Endothelial cell of umbilical vein (primary cell): Measurements from ENCODE around the gene OSBPL8. TPM values are rescaled to one million over a fixed set of nuclear protein-coding genes. Genes with fewer than 3 reads are reported as not detected.

Experiments
- BruUV-seq: library from RNA; stranded (reverse); fragments of 400-500 nt; replicated peaks from 2 replicates; lab custom pipeline; 2021; lab: Mats Ljungman, UMichigan
- CTCF ChIA-PET: fragments of 300-600, 350-600 bp; sonication (Branson Sonifier 250); formaldehyde crosslinking; loops from one replicate; lab custom pipeline; 2021; ENCODE audit warnings: antibody characterized with exemption, inconsistent platforms; lab: Charles Lee
- POLR2A ChIA-PET: fragments of 300-600, 350-600 bp; sonication (Branson Sonifier 250); formaldehyde crosslinking; loops from one replicate; lab custom pipeline; 2021; ENCODE audit warnings: antibody characterized with exemption, inconsistent platforms; lab: Charles Lee
- DNase-seq: peaks from one replicate; pipeline ENCODE4 v3.0.0-alpha.2; 2011; ENCODE audit warnings: low read depth, low spot score
- FAIRE-seq: peaks from 2 replicates; lab custom pipeline; 2011; peaks lifted over from hg19 to GRCh38; lab: Jason Lieb, UNC
- H2AFZ ChIP-seq: 2 replicates; pipeline ENCODE4 v1.6.0; 2012; ENCODE audit warnings: low read depth, low read length, control low read depth, inconsistent platforms
- H3K27ac ChIP-seq: 2 replicates; pipeline ENCODE4 v1.5.1; 2011; ENCODE audit warnings: low read depth, mild to moderate bottlenecking, control low read depth, low read length, moderate library complexity; ENCODE audit not compliant: insufficient read depth
- H3K27me3 ChIP-seq, 2 experiments: 2 replicates each; pipeline versions ENCODE4 v1.6.0 to v1.6.1; 2011; ENCODE audit warnings: low read length in 2 of 2, mixed read lengths in 1 of 2; ENCODE audit not compliant: control insufficient read depth in 2 of 2, insufficient read depth in 2 of 2
- H3K36me3 ChIP-seq, 2 experiments: 2 replicates in 1 of 2; 3 replicates in 1 of 2; pipeline ENCODE4 v1.5.1; 2011; ENCODE audit warnings: low read length in 2 of 2, mild to moderate bottlenecking in 1 of 2, moderate library complexity in 1 of 2; ENCODE audit not compliant: control insufficient read depth in 2 of 2, insufficient read depth in 2 of 2; ENCODE audit errors: extremely low read depth in 1 of 2
- H3K4me1 ChIP-seq: 3 replicates; pipeline ENCODE4 v1.5.1; 2011; ENCODE audit warnings: mild to moderate bottlenecking, low read length; ENCODE audit not compliant: control insufficient read depth, insufficient read depth; ENCODE audit errors: extremely low read depth
- H3K4me2 ChIP-seq: 2 replicates; pipeline ENCODE4 v1.6.1; 2011; ENCODE audit warnings: low read length, control low read depth, mixed read lengths; ENCODE audit not compliant: insufficient read depth
- H3K4me3 ChIP-seq, 3 experiments: fragments of 200-600 bp in 1 of 3; sonication (generic), shearing (Covaris generic) in 1 of 3; replicated peaks in 1 of 3; 2 replicates each; pipeline ENCODE4 v1.5.1; 2011 to 2016; ENCODE audit warnings: control low read depth in 3 of 3, low read length in 3 of 3, mild to moderate bottlenecking in 2 of 3, inconsistent platforms in 1 of 3, low read depth in 1 of 3, moderate library complexity in 1 of 3; ENCODE audit not compliant: insufficient read depth in 1 of 3
- H3K79me2 ChIP-seq: 2 replicates; pipeline ENCODE4 v1.6.0; 2012; ENCODE audit warnings: low read length, inconsistent platforms; ENCODE audit not compliant: control insufficient read depth, insufficient read depth
- H3K9ac ChIP-seq: replicated peaks from 2 replicates; pipeline ENCODE3; 2011; ENCODE audit warnings: low read length, control low read depth; ENCODE audit not compliant: insufficient read depth; ENCODE audit errors: extremely low read depth
- H3K9me1 ChIP-seq: replicated peaks from 3 replicates; pipeline ENCODE4 v1.6.0; 2011; ENCODE audit warnings: mild to moderate bottlenecking, low read length; ENCODE audit not compliant: control insufficient read depth, insufficient read depth; ENCODE audit errors: extremely low read depth
- H3K9me3 ChIP-seq: replicated peaks from 2 replicates; pipeline ENCODE4 v1.5.1; 2012; ENCODE audit warnings: low read length, inconsistent platforms; ENCODE audit not compliant: control insufficient read depth, insufficient read depth
- H4K20me1 ChIP-seq: replicated peaks from 2 replicates; pipeline ENCODE3; 2011; ENCODE audit warnings: mild to moderate bottlenecking, low read length; ENCODE audit not compliant: control insufficient read depth, insufficient read depth; ENCODE audit errors: extremely low read depth
- CTCF ChIP-seq, 2 donors: IDR thresholded peaks; 1 replicate in 1 of 2; 2 replicates in 1 of 2; pipeline ENCODE4 v1.5.1; 2011; ENCODE audit warnings: low read length in 2 of 2, mild to moderate bottlenecking in 2 of 2, moderate library complexity in 2 of 2, control low read depth in 1 of 2, inconsistent platforms in 1 of 2, low read depth in 1 of 2; ENCODE audit not compliant: insufficient read depth in 1 of 2; ENCODE audit errors: extremely low read depth in 1 of 2
- EZH2 ChIP-seq: IDR thresholded peaks from 2 replicates; pipeline ENCODE4 v1.6.1; 2012; ENCODE audit warnings: borderline replicate concordance, low read depth, mild to moderate bottlenecking, moderate library complexity, low read length, inconsistent platforms; ENCODE audit not compliant: severe bottlenecking
- FOS ChIP-seq: IDR thresholded peaks from 2 replicates; pipeline ENCODE4 v1.6.1; 2011; ENCODE audit warnings: mild to moderate bottlenecking, low read length, moderate library complexity, borderline replicate concordance; ENCODE audit not compliant: insufficient read depth
- GATA2 ChIP-seq: IDR thresholded peaks from 2 replicates; pipeline ENCODE4 v1.7.0; 2011; ENCODE audit warnings: low read depth, mild to moderate bottlenecking, moderate library complexity, mixed read lengths, low read length; ENCODE audit not compliant: insufficient read length, insufficient read depth
- JUN ChIP-seq: IDR thresholded peaks from 2 replicates; pipeline ENCODE4 v1.6.1; 2011; ENCODE audit warnings: borderline replicate concordance, low read depth; ENCODE audit not compliant: insufficient read length, insufficient read depth
- MAX ChIP-seq: IDR thresholded peaks from 2 replicates; pipeline ENCODE4 v1.6.1; 2011; ENCODE audit not compliant: insufficient read depth, insufficient read length
- MYC ChIP-seq: IDR thresholded peaks from one replicate; pipeline ENCODE4 v1.6.1; 2011; ENCODE audit warnings: mild to moderate bottlenecking, low read depth, low read length
- POLR2A ChIP-seq: IDR thresholded peaks from 2 replicates; pipeline ENCODE4 v1.6.1; 2012; ENCODE audit warnings: low read depth, mild to moderate bottlenecking, control low read depth, low read length
- POLR2AphosphoS5 ChIP-seq: IDR thresholded peaks from 2 replicates; pipeline ENCODE4 v1.6.1; 2012; ENCODE audit warnings: low read depth, mild to moderate bottlenecking, control low read depth, low read length, moderate library complexity; ENCODE audit not compliant: insufficient read depth
- dilution Hi-C: fragments of 300-500 bp; cut with MboI; formaldehyde crosslinking; loops from one replicate; pipeline ENCODE4 v1.15.0; 2019; ENCODE audit warnings: low sequenced_read_pairs; ENCODE audit not compliant: extremely low pct_ligation_motif_present
- intact Hi-C: fragments of 100-400 bp; cut with micrococcal nuclease; formaldehyde crosslinking; loops from one replicate; pipeline ENCODE4 v1.10.0; 2022
- polyA plus RNA-seq, 4 experiments: library from polyadenylated mRNA; depleted of rRNA in 3 of 4; stranded (reverse) in 3 of 4; unstranded in 1 of 4; fragments of >200 nt; gene quantifications; 2 replicates each; pipeline versions ENCODE4 v1.2.1 to v1.2.3, GENCODE V29; 2011 to 2012; ENCODE audit warnings: missing spikeins in 1 of 4
- total RNA-seq: library from RNA; stranded (reverse); gene quantifications from 2 replicates; pipeline ENCODE4 v1.2.3, GENCODE V29; 2021

OSBPL8 gene
- total and polyA plus RNA-seq, 2 donors (not counting 3 experiments of a cell fraction or from before 2014, with no cell fraction given) = 10.3 to 47.6 TPM

DNA sequence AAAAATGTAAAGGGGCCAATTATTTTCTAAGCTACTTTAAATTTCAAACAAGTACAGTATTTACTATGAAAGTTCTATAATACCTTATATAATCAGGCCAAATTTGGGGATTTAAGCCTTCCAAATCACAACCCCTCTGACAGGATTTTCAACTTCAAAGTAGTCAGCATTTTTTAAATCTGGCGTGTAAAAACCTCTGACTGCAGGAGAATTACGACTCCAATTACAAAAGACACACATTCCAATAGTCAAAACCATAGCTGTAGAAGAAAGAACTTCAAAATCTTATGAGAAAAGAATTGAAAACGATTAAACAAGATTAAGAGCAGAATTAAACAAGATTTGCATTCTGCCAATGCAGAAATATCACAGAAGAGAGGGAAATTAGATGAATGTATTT, 12.7 kb downstream of the OSBPL8 start:
- CTCF ChIA-PET = interaction anchor here (0.6 to 1.0 kb wide), 2 partner anchors 91 to 302 kb away, joined by 3 to 4 read pairs; no protein-coding TSS in a partner anchor
- POLR2A ChIA-PET = no interaction called here

More for the DNA sequence above, 12.7 kb downstream of the OSBPL8 start:
- Histone ChIP-seq H4K20me1 (peaks cover 4% of the 10 kb centered on the region), H3K4me2 (no peak overlapping the region), H3K9ac (no peak overlapping the region), H3K27ac (no peak overlapping the region), H3K9me3 (no peaks in the 10 kb centered on the region), H3K4me3 (no peak overlapping the region), H3K36me3 (no peaks in the 10 kb centered on the region), H2AFZ (no peak overlapping the region), H3K4me1 (peaks cover 10% of the 10 kb centered on the region), H3K79me2 (peaks cover 36% of the 10 kb centered on the region), H3K9me1 (no peaks in the 10 kb centered on the region), H3K27me3 (no peaks in the 10 kb centered on the region)
- BruUV-seq = no TSS peak
- FAIRE-seq = no peak
- no peak for DNase-seq
- dilution Hi-C loops = no loop called here
- TF ChIP-seq EZH2 (no peak), CTCF (IDR thresholded peaks at IDR 0.05; ENCODE audit: extremely low read depth in 1 of 2, insufficient read depth in 1 of 2, low read depth in 1 of 2, low read length in 2 of 2) (no peak), MYC (no peak), JUN (no peak), FOS (no peak), POLR2A (no peak), MAX (no peak), GATA2 (no peak), POLR2AphosphoS5 (no peak)
- intact Hi-C loops = no loop called here
